Suppressor macrophage treated with lipopolysaccharide for 1 hour (primary cell): ENCODE measurements around the gene TJP1.

ENCODE experiments used
- DNase-seq, 3 donors: peaks; one replicate each; pipeline ENCODE4 v3.0.0-alpha.2; 2020 to 2022

Gene TJP1

GRCh38 chr15:29651476-29652233, 170.6 kb downstream of the TJP1 start:
- no peak for DNase-seq
